A673 (cell line): ENCODE results near the gene PRR5. TPM values are rescaled to one million over a fixed set of nuclear protein-coding genes. Genes with fewer than 3 reads are reported as not detected.
A peak's percentile ranks its signal among the peaks of the same experiment; 100 is the strongest.

Experiments used
- BruUV-seq: library from RNA; stranded (reverse); fragments of 400-500 nt; replicated peaks from 2 replicates; lab custom pipeline; 2021; lab: Mats Ljungman, UMichigan
- CTCF ChIA-PET: fragments of 300-600 bp; sonication (Branson Sonifier 250); formaldehyde crosslinking; loops from one replicate; lab custom pipeline; 2022; ENCODE audit warnings: antibody characterized with exemption; lab: Charles Lee
- POLR2A ChIA-PET: fragments of 300-600 bp; sonication (Branson Sonifier 250); formaldehyde crosslinking; loops from one replicate; lab custom pipeline; 2022; ENCODE audit warnings: antibody characterized with exemption; ENCODE audit not compliant: low non-redundant PET; lab: Charles Lee
- DNase-seq: peaks from one replicate; pipeline ENCODE4 v3.0.0-alpha.2; 2015; ENCODE audit warnings: low spot score
- H3K27ac ChIP-seq: fragments of 200-600 bp; sonication (generic); 2 replicates; pipeline ENCODE4 v1.5.1; 2016; ENCODE audit warnings: mixed run types, low read depth, mild to moderate bottlenecking, mixed read lengths, antibody characterized with exemption, low read length; ENCODE audit not compliant: poor library complexity, severe bottlenecking
- H3K27me3 ChIP-seq: fragments of 200-600 bp; sonication (generic); replicated peaks from 2 replicates; pipeline ENCODE4 v1.6.1; 2017; ENCODE audit warnings: mixed run types, low read depth, mild to moderate bottlenecking, mixed read lengths, antibody characterized with exemption, low read length; ENCODE audit not compliant: insufficient read depth, poor library complexity
- H3K36me3 ChIP-seq: fragments of 200-600 bp; sonication (generic); 2 replicates; pipeline ENCODE4 v1.6.1; 2016; ENCODE audit warnings: mixed run types, mild to moderate bottlenecking, mixed read lengths, antibody characterized with exemption, low read length; ENCODE audit not compliant: insufficient read depth, poor library complexity, severe bottlenecking
- H3K4me1 ChIP-seq: fragments of 200-600 bp; sonication (generic); 2 replicates; pipeline ENCODE4 v1.6.1; 2017; ENCODE audit warnings: mixed run types, mild to moderate bottlenecking, mixed read lengths, antibody characterized with exemption, low read length; ENCODE audit not compliant: insufficient read depth, poor library complexity, severe bottlenecking
- H3K4me3 ChIP-seq: fragments of 200-600 bp; sonication (generic); 2 replicates; pipeline ENCODE4 v1.5.1; 2016; ENCODE audit warnings: low read depth, mixed run types, mild to moderate bottlenecking, mixed read lengths, low read length; ENCODE audit not compliant: poor library complexity, severe bottlenecking
- H3K9me3 ChIP-seq: fragments of 200-600 bp; sonication (generic); 2 replicates; pipeline ENCODE4 v1.6.1; 2016; ENCODE audit warnings: mixed run types, low read depth, mild to moderate bottlenecking, mixed read lengths, antibody characterized with exemption, low read length; ENCODE audit not compliant: poor library complexity, severe bottlenecking
- EZH2 ChIP-seq: fragments of 200-600 bp; sonication (generic); IDR thresholded peaks from 2 replicates; pipeline ENCODE4 v1.6.1; 2017; ENCODE audit warnings: borderline replicate concordance, low read depth, mild to moderate bottlenecking, mixed read lengths, antibody characterized with exemption, low read length; ENCODE audit not compliant: poor library complexity, severe bottlenecking
- intact Hi-C: fragments of 100-400 bp; cut with micrococcal nuclease; formaldehyde crosslinking; loops from one replicate; pipeline ENCODE4 v1.10.0; 2022; ENCODE audit not compliant: unreplicated experiment
- total RNA-seq: library from RNA; stranded (reverse); gene quantifications from 2 replicates; pipeline ENCODE4 v1.2.3, GENCODE V29; 2021
- TF ChIP-seq, protein P1 (sequence below): fragments of 300-800, 200-600 bp; sonication (generic); conservative IDR thresholded peaks from 2 replicates; pipeline ENCODE4 v1.5.1; 2017; ENCODE audit warnings: low read depth, mild to moderate bottlenecking, antibody characterized with exemption, low read length, moderate library complexity, mixed read lengths

PRR5 gene
- total RNA-seq, 1 experiment from 2014 or later, result 17.9 TPM

- no peak for TF ChIP-seq EZH2
- TF ChIP-seq, protein P1, sequence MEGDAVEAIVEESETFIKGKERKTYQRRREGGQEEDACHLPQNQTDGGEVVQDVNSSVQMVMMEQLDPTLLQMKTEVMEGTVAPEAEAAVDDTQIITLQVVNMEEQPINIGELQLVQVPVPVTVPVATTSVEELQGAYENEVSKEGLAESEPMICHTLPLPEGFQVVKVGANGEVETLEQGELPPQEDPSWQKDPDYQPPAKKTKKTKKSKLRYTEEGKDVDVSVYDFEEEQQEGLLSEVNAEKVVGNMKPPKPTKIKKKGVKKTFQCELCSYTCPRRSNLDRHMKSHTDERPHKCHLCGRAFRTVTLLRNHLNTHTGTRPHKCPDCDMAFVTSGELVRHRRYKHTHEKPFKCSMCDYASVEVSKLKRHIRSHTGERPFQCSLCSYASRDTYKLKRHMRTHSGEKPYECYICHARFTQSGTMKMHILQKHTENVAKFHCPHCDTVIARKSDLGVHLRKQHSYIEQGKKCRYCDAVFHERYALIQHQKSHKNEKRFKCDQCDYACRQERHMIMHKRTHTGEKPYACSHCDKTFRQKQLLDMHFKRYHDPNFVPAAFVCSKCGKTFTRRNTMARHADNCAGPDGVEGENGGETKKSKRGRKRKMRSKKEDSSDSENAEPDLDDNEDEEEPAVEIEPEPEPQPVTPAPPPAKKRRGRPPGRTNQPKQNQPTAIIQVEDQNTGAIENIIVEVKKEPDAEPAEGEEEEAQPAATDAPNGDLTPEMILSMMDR, result no peak
- intact Hi-C loops, result no loop called here
- CTCF ChIA-PET, result interaction anchor here (0.6 kb wide), 1 partner anchor 679 kb away, joined by 3 read pairs; no protein-coding TSS in a partner anchor
- no peaks in the 10 kb centered on the region for H3K36me3 ChIP-seq
- no peaks in the 10 kb centered on the region for H3K27me3 ChIP-seq
- no peak overlapping the region for H3K4me3 ChIP-seq
- DNase-seq, result no peak
- POLR2A ChIA-PET, result no interaction called here
- BruUV-seq, result no TSS peak
- H3K9me3 ChIP-seq, result no peaks in the 10 kb centered on the region
- no peak overlapping the region for H3K27ac ChIP-seq
- peaks cover 9% of the 10 kb centered on the region for H3K4me1 ChIP-seq
Observed at GRCh38 chr22:44689173-44689572, 12.8 kb upstream of the PRR5 start.

- no peaks in the 10 kb centered on the region for H3K27me3 ChIP-seq
- BruUV-seq, result no TSS peak
- peaks cover 7% of the 10 kb centered on the region for H3K4me1 ChIP-seq
- POLR2A ChIA-PET, result no interaction called here
- no peak overlapping the region for H3K27ac ChIP-seq
- DNase-seq, result no peak
- no peak for TF ChIP-seq EZH2
- TF ChIP-seq, protein P1, result no peak
- intact Hi-C loops, result no loop called here
- H3K4me3 ChIP-seq, result no peak overlapping the region
- no peaks in the 10 kb centered on the region for H3K36me3 ChIP-seq
- no peaks in the 10 kb centered on the region for H3K9me3 ChIP-seq
- CTCF ChIA-PET, result no interaction called here
Observed at GRCh38 chr22:44689915-44690524, 12.0 kb upstream of the PRR5 start.

GRCh38 chr22:44691796-44692661 lies 10.0 kb upstream of the PRR5 start:
- H3K4me3 ChIP-seq, result no peak overlapping the region
- peak; percentile 47 for DNase-seq
- intact Hi-C loops, result no loop called here
- POLR2A ChIA-PET, result no interaction called here
- H3K27ac ChIP-seq, result no peak overlapping the region
- TF ChIP-seq, protein P1, result no peak
- TF ChIP-seq EZH2, result no peak
- H3K36me3 ChIP-seq, result no peaks in the 10 kb centered on the region
- H3K9me3 ChIP-seq, result no peaks in the 10 kb centered on the region
- no peaks in the 10 kb centered on the region for H3K27me3 ChIP-seq
- CTCF ChIA-PET, result no interaction called here
- H3K4me1 ChIP-seq, result no peaks in the 10 kb centered on the region
- BruUV-seq, result no TSS peak
